Gastrocnemius medialis (tissue), 4 donors: ENCODE data around the gene TRIM43B. TPM values are rescaled to one million over a fixed set of nuclear protein-coding genes. Genes with fewer than 3 reads are reported as not detected.
"Not testable (repeated sequence)": the region's sequence is repeated elsewhere in the genome, so short reads cannot be mapped to it uniquely, and the experiment has no call there.

Source experiments
- ATAC-seq, 2 donors: fragments of 150-250 bp; one replicate each; pipeline ENCODE4 v1.9.1; 2016
- DNase-seq, 2 donors: peaks; one replicate each; pipeline ENCODE4 v3.0.0-alpha.2; 2019
- H3K27ac ChIP-seq, 4 donors: fragments of 200-600 bp; sonication (generic); 1 replicate in 1 of 4; 2 replicates in 3 of 4; pipeline ENCODE4 v1.5.1; 2016 to 2018; ENCODE audit warnings: mild to moderate bottlenecking in 2 of 4, moderate library complexity in 1 of 4
- H3K27me3 ChIP-seq, 3 donors: fragments of 200-600 bp; sonication (generic) in 2 of 3; 1 replicate in 1 of 3; 2 replicates in 2 of 3; pipeline versions ENCODE4 v1.5.1 to v1.6.0; 2016 to 2019; ENCODE audit warnings: mild to moderate bottlenecking in 1 of 3, moderate library complexity in 1 of 3
- H3K36me3 ChIP-seq, 2 donors: fragments of 200-600 bp; sonication (generic) in 1 of 2; one replicate each; pipeline ENCODE4 v1.5.1; 2017 to 2018
- H3K4me1 ChIP-seq, 2 donors: fragments of 200-600 bp; sonication (generic) in 1 of 2; one replicate each; pipeline ENCODE4 v1.5.1; 2016 to 2017; ENCODE audit warnings: mild to moderate bottlenecking in 2 of 2
- H3K4me3 ChIP-seq, 4 donors: fragments of 200-600 bp; sonication (generic) in 3 of 4; 1 replicate in 1 of 4; 2 replicates in 3 of 4; pipeline ENCODE4 v1.5.1; 2016 to 2019; ENCODE audit warnings: mild to moderate bottlenecking in 2 of 4
- H3K9me3 ChIP-seq, 3 donors: fragments of 200-600 bp; sonication (generic) in 2 of 3; 1 replicate in 1 of 3; 2 replicates in 2 of 3; pipeline ENCODE4 v1.5.1; 2016 to 2019
- CTCF ChIP-seq, 5 experiments: fragments of 450-650 bp in 3 of 5; fragments of 200-600 bp in 2 of 5; sonication (generic) in 2 of 5; IDR thresholded peaks in 4 of 5; conservative IDR thresholded peaks in 1 of 5; 1 replicate in 4 of 5; 2 replicates in 1 of 5; pipeline ENCODE4 v1.5.1; 2016 to 2019; ENCODE audit warnings: antibody characterized with exemption in 5 of 5, mild to moderate bottlenecking in 3 of 5, moderate library complexity in 3 of 5
- POLR2A ChIP-seq, 2 donors: fragments of 450-650 bp; IDR thresholded peaks; one replicate each; pipeline ENCODE4 v1.6.1; 2017; ENCODE audit warnings: antibody characterized with exemption in 2 of 2, mild to moderate bottlenecking in 2 of 2, moderate library complexity in 2 of 2
- in situ Hi-C, 4 donors: fragments of 200-750 bp; cut with MboI; loops; one replicate each; pipeline versions ENCODE4 v1.15.0 to v1.8.0; 2017; ENCODE audit warnings: low sequenced_read_pairs in 4 of 4
- intact Hi-C: fragments of 100-400 bp; cut with DNase I; formaldehyde crosslinking; loops from one replicate; pipeline ENCODE4 v1.15.1; 2023; ENCODE audit warnings: low total_unique reads
- total RNA-seq, 4 donors: library from RNA; depleted of rRNA; stranded (reverse); fragments of >200 nt; gene quantifications; one replicate each; pipeline versions ENCODE4 v1.1.0 to v1.2.3, GENCODE V29; 2016

TRIM43B gene
- total RNA-seq, 4 donors from 2014 or later = not detected

GRCh38 chr2:95505222-95505621 is 20.7 kb upstream of the TRIM43B start:
- no peak for ATAC-seq
- Histone ChIP-seq H3K9me3 (no peaks in the 10 kb centered on the region), H3K4me3 (no peak overlapping the region), H3K27me3 (no peaks in the 10 kb centered on the region), H3K36me3 (no peaks in the 10 kb centered on the region), H3K4me1 (no peaks in the 10 kb centered on the region), H3K27ac (no peak overlapping the region)
- intact Hi-C loops (no loop called here), in situ Hi-C loops (no loop called here)
- TF ChIP-seq POLR2A (IDR thresholded peaks at IDR 0.05) = no peak
- no peak for DNase-seq

- Histone ChIP-seq H3K4me1 (no peaks in the 10 kb centered on the region), H3K27ac (no peak overlapping the region), H3K36me3 (no peaks in the 10 kb centered on the region), H3K27me3 (no peaks in the 10 kb centered on the region), H3K9me3 (no peaks in the 10 kb centered on the region), H3K4me3 (no peak overlapping the region)
- in situ Hi-C loops = no loop called here
- intact Hi-C loops = no loop called here
- TF ChIP-seq CTCF (IDR thresholded peaks at IDR 0.05 in 4 of 5, conservative IDR thresholded peaks at IDR 0.05 in 1 of 5) (no peak), POLR2A (IDR thresholded peaks at IDR 0.05) (no peak)
- ATAC-seq = no peak
- no peak for DNase-seq
Observed at GRCh38 chr2:95500854-95501253, 16.3 kb upstream of the TRIM43B start.

- H3K4me1 ChIP-seq, H3K36me3 ChIP-seq, DNase-seq, H3K27ac ChIP-seq, ATAC-seq, in situ Hi-C loops, H3K9me3 ChIP-seq, H3K27me3 ChIP-seq, intact Hi-C loops, H3K4me3 ChIP-seq: not testable (repeated sequence)
Observed at GRCh38 chr2:95492076-95492475, 7.5 kb upstream of the TRIM43B start.

GRCh38 chr2:95475025-95475424 is 9.5 kb downstream of the TRIM43B start:
- ATAC-seq, H3K36me3 ChIP-seq, H3K27ac ChIP-seq, intact Hi-C loops, H3K4me1 ChIP-seq, in situ Hi-C loops, H3K9me3 ChIP-seq, H3K27me3 ChIP-seq, DNase-seq, H3K4me3 ChIP-seq: not testable (repeated sequence)

- H3K4me1 ChIP-seq, in situ Hi-C loops, H3K4me3 ChIP-seq, intact Hi-C loops, H3K36me3 ChIP-seq, H3K27ac ChIP-seq, DNase-seq, H3K9me3 ChIP-seq, ATAC-seq, H3K27me3 ChIP-seq: not testable (repeated sequence)
Observed at GRCh38 chr2:95467984-95468383, 16.6 kb downstream of the TRIM43B start.

GRCh38 chr2:95466572-95466971 is 18.0 kb downstream of the TRIM43B start:
- DNase-seq, H3K4me1 ChIP-seq, ATAC-seq, H3K4me3 ChIP-seq, H3K27me3 ChIP-seq, H3K36me3 ChIP-seq, H3K9me3 ChIP-seq, in situ Hi-C loops, intact Hi-C loops, H3K27ac ChIP-seq: not testable (repeated sequence)

- in situ Hi-C loops, H3K27ac ChIP-seq, H3K4me3 ChIP-seq, ATAC-seq, H3K36me3 ChIP-seq, H3K4me1 ChIP-seq, H3K9me3 ChIP-seq, H3K27me3 ChIP-seq, intact Hi-C loops, DNase-seq: not testable (repeated sequence)
Observed at GRCh38 chr2:95463292-95463691, 21.3 kb downstream of the TRIM43B start.

GRCh38 chr2:95445317-95445716 is 39.2 kb downstream of the TRIM43B start:
- in situ Hi-C loops, DNase-seq, H3K27me3 ChIP-seq: not testable (repeated sequence)

GRCh38 chr2:95442474-95443099 is 42.0 kb downstream of the TRIM43B start:
- DNase-seq, H3K4me1 ChIP-seq, H3K27me3 ChIP-seq, in situ Hi-C loops, H3K27ac ChIP-seq, H3K9me3 ChIP-seq, H3K36me3 ChIP-seq, H3K4me3 ChIP-seq, intact Hi-C loops: not testable (repeated sequence)
- ATAC-seq = peak; percentile 52 to 53

More at GRCh38 chr2:95445317-95445716, 39.2 kb downstream of the TRIM43B start:
- H3K4me3 ChIP-seq, H3K27ac ChIP-seq, ATAC-seq, H3K9me3 ChIP-seq, intact Hi-C loops, H3K4me1 ChIP-seq, H3K36me3 ChIP-seq: not testable (repeated sequence)

- intact Hi-C loops, H3K27ac ChIP-seq, H3K27me3 ChIP-seq, H3K4me3 ChIP-seq, H3K9me3 ChIP-seq, H3K4me1 ChIP-seq, DNase-seq, in situ Hi-C loops, H3K36me3 ChIP-seq, ATAC-seq: not testable (repeated sequence)
Observed at GRCh38 chr2:95435872-95436209, 48.7 kb downstream of the TRIM43B start.

- in situ Hi-C loops, H3K27ac ChIP-seq: not testable (repeated sequence)
Observed at GRCh38 chr2:95435162-95435871, 49.2 kb downstream of the TRIM43B start.

More at GRCh38 chr2:95435162-95435871, 49.2 kb downstream of the TRIM43B start:
- DNase-seq, ATAC-seq, intact Hi-C loops, H3K4me1 ChIP-seq, H3K9me3 ChIP-seq, H3K36me3 ChIP-seq, H3K4me3 ChIP-seq, H3K27me3 ChIP-seq: not testable (repeated sequence)
